Upper lobe of left lung (tissue), 6 donors: ENCODE measurements around the gene CYFIP2. TPM values are rescaled to one million over a fixed set of nuclear protein-coding genes. Genes with fewer than 3 reads are reported as not detected.
A peak's percentile ranks its signal among the peaks of the same experiment; 100 is the strongest.

Experiments used
- ATAC-seq, 2 donors: fragments of 200-7000 bp; cut with Tn5 transposase; one replicate each; pipeline ENCODE4 v1.9.1; 2022; ENCODE audit warnings: mild to moderate bottlenecking in 2 of 2, moderate library complexity in 2 of 2; ENCODE audit not compliant: low FRiP score in 2 of 2
- DNase-seq, 2 donors: peaks; one replicate each; pipeline ENCODE4 v3.0.0-alpha.2; 2019 to 2020
- H3K27ac ChIP-seq, 4 donors: fragments of 200-600 bp; sonication (generic); one replicate each; pipeline ENCODE4 v1.5.1; 2016 to 2019
- H3K27me3 ChIP-seq, 4 donors: fragments of 200-600 bp; sonication (generic); one replicate each; pipeline ENCODE4 v1.5.1; 2017 to 2019
- H3K36me3 ChIP-seq, 4 donors: fragments of 200-600 bp; sonication (generic); one replicate each; pipeline ENCODE4 v1.5.1; 2016 to 2019
- H3K4me1 ChIP-seq, 4 donors: fragments of 200-600 bp; sonication (generic); one replicate each; pipeline ENCODE4 v1.5.1; 2018 to 2019
- H3K4me3 ChIP-seq, 4 donors: fragments of 200-600 bp; sonication (generic); one replicate each; pipeline ENCODE4 v1.5.1; 2017 to 2019; ENCODE audit warnings: mild to moderate bottlenecking in 2 of 4, moderate library complexity in 1 of 4
- H3K9me3 ChIP-seq, 4 donors: fragments of 200-600 bp; sonication (generic); one replicate each; pipeline ENCODE4 v1.5.1; 2018 to 2019
- CTCF ChIP-seq, 6 experiments: fragments of 450-650 bp in 4 of 6; fragments of 200-600 bp in 2 of 6; sonication (generic) in 2 of 6; IDR thresholded peaks; one replicate each; pipeline ENCODE4 v1.5.1; 2016 to 2019; ENCODE audit warnings: antibody characterized with exemption in 6 of 6
- EP300 ChIP-seq, 4 donors: sonication (generic); formaldehyde crosslinking; IDR thresholded peaks; one replicate each; pipeline ENCODE4 v1.5.1; 2017; ENCODE audit warnings: antibody characterized with exemption in 4 of 4, control low read depth in 2 of 4
- POLR2A ChIP-seq, 4 donors: fragments of 450-650 bp; IDR thresholded peaks; one replicate each; pipeline ENCODE4 v1.5.1; 2016 to 2017; ENCODE audit warnings: antibody characterized with exemption in 4 of 4, mild to moderate bottlenecking in 2 of 4
- POLR2AphosphoS5 ChIP-seq, 2 donors: sonication (generic); formaldehyde crosslinking; IDR thresholded peaks; one replicate each; pipeline ENCODE4 v1.5.1; 2017; ENCODE audit warnings: antibody characterized with exemption in 2 of 2
- WGBS, 2 donors: methylation state at CpG; one replicate each; pipeline ENCODE4 v1.1.5; 2017 to 2018; 5-methylcytosine and 5-hydroxymethylcytosine counted together
- total RNA-seq, 6 donors: library from RNA; depleted of rRNA in 4 of 6; stranded (reverse); fragments of >200 nt in 4 of 6; gene quantifications; one replicate each; pipeline versions ENCODE4 v1.1.0 to v1.2.1, GENCODE V29; 2016 to 2021
- donor health status: DM: no; HTN: no; CAD: no; lungs with moderate emphysema.
- donor health status: DM: no; HTN: yes; CAD: no; lungs with severe emphysema.

The CYFIP2 gene
- total RNA-seq, 6 donors from 2014 or later = 39.6 to 71.8 (median 47.7) TPM

- DNase-seq (peak; percentile 4 to 47), ATAC-seq (peak; percentile 22 to 71)
- TF ChIP-seq CTCF (IDR thresholded peaks at IDR 0.05) (no peak), POLR2AphosphoS5 (IDR thresholded peaks at IDR 0.05) (peak in 1 of 2 donors; percentile 36)
- no peaks in the 10 kb centered on the region for H3K27me3 ChIP-seq
- no peak overlapping the region for H3K4me3 ChIP-seq
- H3K36me3 ChIP-seq = no peaks in the 10 kb centered on the region
- WGBS, 2 donors = 31 to 48% methylated on average over 4 of the region's 4 CpGs
- no peak overlapping the region for H3K27ac ChIP-seq
- no peaks in the 10 kb centered on the region for H3K9me3 ChIP-seq
- H3K4me1 ChIP-seq = peaks cover 0 to 5% (median 2%) of the 10 kb centered on the region in 4 donors
These were observed 13.0 kb upstream of the CYFIP2 start for GRCh38 chr5:157252711-157253465.

GRCh38 chr5:157253547-157253946 is 12.4 kb upstream of the CYFIP2 start:
- Histone ChIP-seq H3K4me3 (no peak overlapping the region), H3K27ac (no peak overlapping the region), H3K4me1 (peaks cover 0 to 5% (median 2%) of the 10 kb centered on the region in 4 donors), H3K36me3 (no peaks in the 10 kb centered on the region), H3K27me3 (no peaks in the 10 kb centered on the region), H3K9me3 (no peaks in the 10 kb centered on the region)
- TF ChIP-seq POLR2AphosphoS5 (IDR thresholded peaks at IDR 0.05) (no peak), POLR2A (IDR thresholded peaks at IDR 0.05) (no peak), EP300 (IDR thresholded peaks at IDR 0.05) (no peak), CTCF (IDR thresholded peaks at IDR 0.05) (peak; percentile 54 to 78 (median 76))
- 8 to 11% methylated on average over 2 of the region's 2 CpGs for WGBS, 2 donors
- peak in 1 of 2 donors; percentile 50 for DNase-seq
- ATAC-seq = peak; percentile 91

GRCh38 chr5:157258450-157258849 is 7.5 kb upstream of the CYFIP2 start:
- ATAC-seq = no peak
- H3K4me1 ChIP-seq = peaks cover 0 to 4% (median 2%) of the 10 kb centered on the region in 4 donors
- H3K36me3 ChIP-seq = no peaks in the 10 kb centered on the region
- no peaks in the 10 kb centered on the region for H3K27me3 ChIP-seq
- WGBS, 2 donors = 92 to 98% methylated on average over 6 of the region's 6 CpGs
- no peak for DNase-seq
- no peak overlapping the region for H3K4me3 ChIP-seq
- TF ChIP-seq POLR2AphosphoS5 (IDR thresholded peaks at IDR 0.05) (no peak), POLR2A (IDR thresholded peaks at IDR 0.05) (no peak), CTCF (IDR thresholded peaks at IDR 0.05) (no peak), EP300 (IDR thresholded peaks at IDR 0.05) (no peak)
- H3K27ac ChIP-seq = no peak overlapping the region
- H3K9me3 ChIP-seq = no peaks in the 10 kb centered on the region

GRCh38 chr5:157259699-157260098 is 6.2 kb upstream of the CYFIP2 start:
- ATAC-seq (no peak), DNase-seq (no peak)
- Histone ChIP-seq H3K9me3 (no peaks in the 10 kb centered on the region), H3K36me3 (no peaks in the 10 kb centered on the region), H3K27ac (no peak overlapping the region), H3K4me1 (peaks cover 0 to 12% (median 4%) of the 10 kb centered on the region in 4 donors), H3K4me3 (no peak overlapping the region), H3K27me3 (no peaks in the 10 kb centered on the region)
- TF ChIP-seq POLR2AphosphoS5 (IDR thresholded peaks at IDR 0.05) (no peak), CTCF (IDR thresholded peaks at IDR 0.05) (no peak), POLR2A (IDR thresholded peaks at IDR 0.05) (no peak), EP300 (IDR thresholded peaks at IDR 0.05) (no peak)
- 79 to 91% methylated on average over 4 of the region's 4 CpGs for WGBS, 2 donors
